ENCODE results near the gene ZNF286A.

DNA sequence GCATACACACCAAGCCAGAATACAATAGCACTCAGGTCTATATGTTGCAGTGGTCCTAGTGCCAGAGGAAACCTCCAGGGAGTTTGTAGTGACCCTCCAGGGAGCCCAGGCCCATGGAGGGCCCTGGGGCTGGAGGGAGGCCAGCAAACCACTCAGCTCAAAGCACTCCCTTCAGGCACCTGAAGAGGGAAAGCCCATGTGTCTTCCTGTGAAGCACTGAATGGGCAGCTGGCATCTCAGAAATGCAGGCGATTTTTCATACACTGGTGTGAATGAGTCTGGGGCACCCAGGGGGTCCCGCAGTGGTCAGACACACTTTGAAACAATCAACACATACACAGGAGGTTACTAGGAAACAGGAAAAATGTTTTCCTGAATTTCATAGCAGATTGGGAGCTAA is 45.3 kb downstream of the ZNF286A start:
- TF ChIP-seq FOXM1 (CRISPR knock-in tag; IDR thresholded peaks at IDR 0.05) (no peak), FLYWCH1 (CRISPR knock-in tag; IDR thresholded peaks at IDR 0.05) (no peak), CREB1 (IDR thresholded peaks at IDR 0.05) (no peak), CREB1 (CRISPR knock-in tag; IDR thresholded peaks at IDR 0.05) (no peak), GTF3A (CRISPR knock-in tag; conservative IDR thresholded peaks at IDR 0.05) (no peak), ZNF230 (CRISPR knock-in tag; IDR thresholded peaks at IDR 0.05) (no peak), RELA (CRISPR knock-in tag; IDR thresholded peaks at IDR 0.05) (no peak)
- TF ChIP-seq, protein P1, sequence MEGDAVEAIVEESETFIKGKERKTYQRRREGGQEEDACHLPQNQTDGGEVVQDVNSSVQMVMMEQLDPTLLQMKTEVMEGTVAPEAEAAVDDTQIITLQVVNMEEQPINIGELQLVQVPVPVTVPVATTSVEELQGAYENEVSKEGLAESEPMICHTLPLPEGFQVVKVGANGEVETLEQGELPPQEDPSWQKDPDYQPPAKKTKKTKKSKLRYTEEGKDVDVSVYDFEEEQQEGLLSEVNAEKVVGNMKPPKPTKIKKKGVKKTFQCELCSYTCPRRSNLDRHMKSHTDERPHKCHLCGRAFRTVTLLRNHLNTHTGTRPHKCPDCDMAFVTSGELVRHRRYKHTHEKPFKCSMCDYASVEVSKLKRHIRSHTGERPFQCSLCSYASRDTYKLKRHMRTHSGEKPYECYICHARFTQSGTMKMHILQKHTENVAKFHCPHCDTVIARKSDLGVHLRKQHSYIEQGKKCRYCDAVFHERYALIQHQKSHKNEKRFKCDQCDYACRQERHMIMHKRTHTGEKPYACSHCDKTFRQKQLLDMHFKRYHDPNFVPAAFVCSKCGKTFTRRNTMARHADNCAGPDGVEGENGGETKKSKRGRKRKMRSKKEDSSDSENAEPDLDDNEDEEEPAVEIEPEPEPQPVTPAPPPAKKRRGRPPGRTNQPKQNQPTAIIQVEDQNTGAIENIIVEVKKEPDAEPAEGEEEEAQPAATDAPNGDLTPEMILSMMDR (CRISPR knock-in tag; IDR thresholded peaks at IDR 0.05): no peak

All from HepG2 (cell line).